IPS DF 6.9 (cell line): Measurements from ENCODE around the gene TBC1D8.

Source experiments
- DNase-seq: peaks from one replicate; pipeline ENCODE4 v3.0.0-alpha.2; 2013; ENCODE audit warnings: low read depth, low spot score
- H3K27ac ChIP-seq: one replicate; pipeline ENCODE4 v1.5.1; 2013; ENCODE audit warnings: low read length, control low read depth
- H3K27me3 ChIP-seq: 2 replicates; pipeline ENCODE4 v1.6.1; 2013; ENCODE audit warnings: mild to moderate bottlenecking, low read length; ENCODE audit not compliant: control insufficient read depth, insufficient read depth
- H3K36me3 ChIP-seq: 2 replicates; pipeline ENCODE4 v1.6.1; 2013; ENCODE audit warnings: low read length; ENCODE audit not compliant: control insufficient read depth, insufficient read depth
- H3K4me1 ChIP-seq: 2 replicates; pipeline ENCODE4 v1.6.1; 2013; ENCODE audit warnings: low read length; ENCODE audit not compliant: control insufficient read depth, insufficient read depth
- H3K4me3 ChIP-seq: 2 replicates; pipeline ENCODE4 v1.5.1; 2013; ENCODE audit warnings: mild to moderate bottlenecking, low read length
- H3K9me3 ChIP-seq: 2 replicates; pipeline ENCODE4 v1.6.1; 2013; ENCODE audit warnings: low read length, inconsistent platforms; ENCODE audit not compliant: control insufficient read depth, insufficient read depth
- WGBS: extraction: QIAGEN DNeasy Blood & Tissue Kit; methylation state at CpG from one replicate; pipeline ENCODE4 v1.1.7; 2013; ENCODE audit warnings: mixed read lengths, missing lambda C conversion rate; ENCODE audit not compliant: insufficient read length, insufficient coverage; 5-methylcytosine and 5-hydroxymethylcytosine counted together

TBC1D8 gene

DNA sequence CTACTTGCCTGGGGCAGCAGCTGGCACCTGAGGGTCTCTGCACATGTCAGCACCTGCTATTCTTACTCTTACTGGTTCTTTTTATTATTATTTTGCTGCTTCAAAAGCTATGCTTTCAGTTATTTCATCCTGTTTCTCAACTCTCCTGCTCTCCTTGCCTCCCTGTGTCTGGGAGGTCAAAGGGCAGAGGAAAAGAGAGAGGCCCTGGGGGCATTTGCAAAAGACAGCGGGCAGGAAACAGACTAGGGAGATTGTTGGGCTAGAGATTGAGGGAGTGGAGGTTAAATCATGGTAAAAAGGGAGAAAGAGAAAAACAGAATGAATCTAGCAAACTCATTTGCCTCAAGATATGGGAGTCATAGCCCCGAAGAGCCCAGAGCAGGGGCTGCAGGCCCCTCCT lies 170.2 kb downstream of the TBC1D8 start:
- Histone ChIP-seq H3K4me3 (no peak overlapping the region), H3K36me3 (no peaks in the 10 kb centered on the region; the same call in 1 of the 2 replicates), H3K9me3 (no peaks in the 10 kb centered on the region), H3K27me3 (no peaks in the 10 kb centered on the region), H3K4me1 (no peaks in the 10 kb centered on the region), H3K27ac (no peak overlapping the region)
- no CpG with 5 or more reads among the region's 2 CpGs for WGBS
- DNase-seq = no peak

DNA sequence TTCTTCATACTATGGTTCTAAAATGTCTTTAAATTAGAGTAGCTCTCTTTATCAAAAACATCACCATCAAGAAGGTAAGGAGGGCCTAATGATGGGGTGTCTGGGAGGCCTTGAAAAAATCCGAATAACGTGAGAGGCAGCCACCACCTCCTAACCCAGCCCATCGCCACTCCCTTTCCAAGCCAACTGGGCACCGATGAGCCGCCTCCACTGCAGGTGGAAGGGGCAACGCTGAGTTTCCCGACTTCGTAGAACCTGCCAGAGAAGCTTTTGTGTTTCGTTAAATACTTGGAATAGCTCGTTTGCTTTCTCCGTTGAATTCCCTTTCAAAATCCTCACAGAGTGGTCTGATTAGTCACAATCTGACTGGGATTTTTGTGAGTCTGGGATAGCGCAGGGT lies 171.1 kb downstream of the TBC1D8 start:
- no peak overlapping the region for H3K4me3 ChIP-seq
- no peak overlapping the region for H3K27ac ChIP-seq
- H3K36me3 ChIP-seq = no peaks in the 10 kb centered on the region; the same call in 1 of the 2 replicates
- H3K9me3 ChIP-seq = no peaks in the 10 kb centered on the region
- no peaks in the 10 kb centered on the region for H3K27me3 ChIP-seq
- H3K4me1 ChIP-seq = no peaks in the 10 kb centered on the region
- WGBS = no CpG with 5 or more reads among the region's 12 CpGs
- no peak for DNase-seq

DNA sequence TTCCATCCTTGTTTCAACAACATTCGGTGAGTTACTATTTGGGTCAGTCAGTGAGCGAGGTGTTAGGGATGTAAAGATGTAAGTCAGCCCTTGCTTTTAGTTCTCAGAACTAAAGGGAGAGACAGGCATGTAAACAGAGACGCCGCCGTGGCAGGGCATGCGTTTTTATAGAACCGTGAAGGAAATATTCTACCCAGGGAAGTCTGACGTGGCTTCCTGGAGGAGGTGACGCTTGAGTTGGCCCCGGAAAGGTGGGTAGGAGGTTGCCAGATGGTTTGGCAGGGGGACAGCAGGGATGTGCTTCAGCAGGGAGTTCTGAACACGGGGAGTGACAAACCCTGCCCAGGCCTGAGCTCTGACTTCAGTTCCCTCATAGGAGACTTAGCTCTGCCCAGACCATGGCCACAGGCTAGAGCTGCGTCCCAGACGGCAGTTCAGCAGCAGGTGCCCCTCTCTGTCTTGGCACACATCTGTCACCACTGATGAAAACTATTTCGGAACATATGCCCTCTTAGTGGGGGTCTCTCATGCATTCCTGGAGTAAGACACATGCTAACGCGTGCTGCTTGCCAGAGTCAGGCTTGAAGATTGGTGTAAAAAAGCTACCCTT lies 172.5 kb downstream of the TBC1D8 start:
- no CpG with 5 or more reads among the region's 16 CpGs for WGBS
- H3K4me3 ChIP-seq = no peak overlapping the region
- H3K4me1 ChIP-seq = no peaks in the 10 kb centered on the region

DNA sequence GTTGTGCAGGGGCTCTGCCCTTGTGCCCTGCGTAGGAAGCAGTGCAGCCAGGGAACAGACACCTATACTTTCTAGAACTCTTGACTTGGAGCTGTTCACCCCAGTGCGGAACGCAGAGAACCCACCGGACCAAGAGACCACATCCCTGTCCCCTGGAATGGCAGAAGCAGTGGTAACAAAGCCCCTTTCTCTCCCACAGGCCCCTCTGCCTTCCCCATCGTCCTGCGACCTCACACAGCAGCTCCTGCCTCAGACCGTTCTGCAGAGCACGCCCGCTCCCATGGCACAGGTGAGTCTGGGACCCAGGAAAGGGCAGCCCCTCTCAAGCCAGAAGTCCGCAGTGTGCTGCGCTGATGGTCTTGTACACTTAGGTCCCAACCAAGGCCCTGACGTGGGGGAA lies 173.7 kb downstream of the TBC1D8 start:
- Histone ChIP-seq H3K4me1 (no peaks in the 10 kb centered on the region), H3K27ac (no peak overlapping the region), H3K9me3 (no peaks in the 10 kb centered on the region), H3K36me3 (no peaks in the 10 kb centered on the region; the same call in 1 of the 2 replicates), H3K27me3 (no peaks in the 10 kb centered on the region), H3K4me3 (no peak overlapping the region)
- WGBS = no CpG with 5 or more reads among the region's 12 CpGs
- DNase-seq = no peak

More for the DNA sequence above, 172.5 kb downstream of the TBC1D8 start:
- DNase-seq = no peak
- Histone ChIP-seq H3K36me3 (no peaks in the 10 kb centered on the region; the same call in 1 of the 2 replicates), H3K27me3 (no peaks in the 10 kb centered on the region), H3K9me3 (no peaks in the 10 kb centered on the region), H3K27ac (no peak overlapping the region)

DNA sequence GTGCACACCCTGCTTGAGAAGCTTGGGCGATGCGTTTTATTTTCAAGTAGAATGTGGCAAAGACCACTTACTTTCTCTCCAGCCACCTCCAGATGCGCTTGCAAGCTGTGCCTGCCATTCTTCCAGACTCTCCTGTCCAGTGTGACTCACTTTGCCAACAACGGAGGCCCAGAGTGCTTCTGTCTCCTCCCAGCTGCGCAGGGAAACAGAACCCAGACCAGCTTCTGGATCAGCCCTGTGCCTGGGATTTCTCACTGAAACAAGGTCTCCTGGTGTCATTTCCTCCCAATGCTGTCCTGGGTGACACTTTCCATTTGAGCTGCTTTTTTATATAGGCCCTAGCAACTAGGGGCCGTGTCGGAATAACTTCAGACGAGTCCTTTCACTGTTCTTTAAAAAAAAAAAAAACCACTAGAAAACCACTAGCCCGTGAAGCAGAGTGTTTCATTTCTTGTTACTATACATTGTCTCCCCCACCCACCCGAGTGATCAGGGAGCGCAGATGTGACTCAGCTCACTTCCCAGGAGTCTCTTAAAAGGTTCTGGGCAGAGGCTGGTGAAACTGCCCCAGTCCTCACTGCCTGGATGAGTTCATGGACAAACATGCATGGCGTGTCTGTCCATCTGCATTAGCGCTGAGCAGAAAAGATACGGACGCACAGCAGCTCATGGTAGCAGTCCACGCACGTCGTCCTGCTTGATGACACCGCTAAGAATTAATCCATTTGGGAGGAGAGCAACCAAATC lies 174.4 kb downstream of the TBC1D8 start:
- Histone ChIP-seq H3K4me1 (no peaks in the 10 kb centered on the region), H3K36me3 (no peaks in the 10 kb centered on the region; the same call in 1 of the 2 replicates), H3K4me3 (no peak overlapping the region), H3K27me3 (no peaks in the 10 kb centered on the region), H3K27ac (no peak overlapping the region), H3K9me3 (no peaks in the 10 kb centered on the region)
- WGBS = no CpG with 5 or more reads among the region's 19 CpGs
- DNase-seq = no peak

DNA sequence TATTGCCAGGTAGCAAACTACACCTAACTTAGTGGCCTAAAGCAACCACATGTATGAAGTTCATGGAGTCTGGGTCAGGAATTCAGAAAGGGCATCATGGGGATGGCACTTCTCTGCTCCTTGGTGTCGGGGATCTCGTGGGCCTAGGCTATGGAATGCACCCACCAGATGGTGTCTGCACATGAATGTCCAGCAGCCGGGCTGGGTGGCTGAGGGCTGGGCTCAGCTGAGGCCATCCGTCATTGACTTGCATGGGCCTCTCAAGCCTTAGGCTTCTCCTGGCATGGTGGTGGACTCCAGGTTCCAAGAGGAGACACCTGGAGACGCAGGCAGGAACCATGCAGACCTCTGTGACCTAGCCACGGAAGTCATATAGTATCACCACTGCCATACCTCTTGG lies 175.1 kb downstream of the TBC1D8 start:
- no peak for DNase-seq
- H3K4me3 ChIP-seq = no peak overlapping the region
- no peaks in the 10 kb centered on the region; the same call in 1 of the 2 replicates for H3K36me3 ChIP-seq
- no peaks in the 10 kb centered on the region for H3K27me3 ChIP-seq
- H3K4me1 ChIP-seq = no peaks in the 10 kb centered on the region
- H3K9me3 ChIP-seq = no peaks in the 10 kb centered on the region
- no peak overlapping the region for H3K27ac ChIP-seq
- WGBS = no CpG with 5 or more reads among the region's 6 CpGs

DNA sequence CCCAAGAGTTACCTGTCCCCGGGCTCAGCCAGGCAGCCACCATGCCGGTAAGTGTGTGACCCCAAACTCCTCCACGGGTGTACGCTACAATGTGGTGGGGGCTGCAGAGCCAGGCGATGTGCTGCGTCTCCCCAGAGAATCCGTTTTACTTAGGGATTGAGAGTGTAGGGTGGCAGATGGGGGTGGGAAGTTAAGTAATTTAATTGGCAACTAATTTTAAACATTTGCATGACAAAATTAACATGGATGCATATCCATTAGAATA lies 175.7 kb downstream of the TBC1D8 start:
- Histone ChIP-seq H3K4me3 (no peak overlapping the region), H3K9me3 (no peaks in the 10 kb centered on the region), H3K27me3 (no peaks in the 10 kb centered on the region), H3K4me1 (no peaks in the 10 kb centered on the region), H3K36me3 (no peaks in the 10 kb centered on the region; the same call in 1 of the 2 replicates), H3K27ac (no peak overlapping the region)
- DNase-seq = no peak
- WGBS = no CpG with 5 or more reads among the region's 7 CpGs

DNA sequence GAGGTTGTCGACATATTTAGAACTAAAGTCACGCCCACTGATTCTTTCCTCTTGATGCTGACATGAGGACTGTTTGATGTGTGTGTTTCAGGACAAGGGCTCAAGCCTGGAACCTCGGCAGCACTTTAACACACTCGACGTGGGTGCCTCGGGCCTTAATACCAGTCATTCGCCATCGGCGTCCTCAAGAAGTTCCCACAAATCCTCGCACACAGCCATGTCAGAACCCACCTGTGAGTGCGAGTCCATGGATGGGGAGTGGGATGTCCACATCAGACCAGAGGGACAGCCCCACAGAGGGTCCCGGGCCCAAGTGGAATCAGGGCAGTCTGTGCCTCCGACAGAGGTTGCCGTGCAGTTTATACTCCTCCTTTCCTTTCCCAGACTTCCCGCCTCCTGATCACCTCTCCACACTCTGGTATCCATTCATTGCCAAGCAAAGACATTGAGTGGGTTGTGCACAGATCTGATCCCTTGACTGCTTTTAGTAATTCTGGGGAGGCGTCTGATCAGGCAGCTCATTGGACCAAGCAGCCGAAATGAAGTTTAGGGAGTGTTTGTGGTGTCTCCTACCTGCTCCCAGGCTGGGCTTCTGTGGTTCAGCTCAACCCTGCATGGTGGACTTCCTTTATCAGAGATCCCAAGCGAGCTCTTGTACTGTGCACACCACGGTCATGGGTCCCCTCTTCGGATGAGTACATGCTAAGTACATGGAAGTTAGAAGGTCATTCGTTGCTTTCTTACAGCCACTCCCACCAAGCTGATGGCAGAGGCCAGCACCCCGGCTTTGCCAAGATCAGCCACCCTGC lies 176.3 kb downstream of the TBC1D8 start:
- no peak overlapping the region for H3K4me3 ChIP-seq
- H3K27ac ChIP-seq = no peak overlapping the region
- WGBS = no CpG with 5 or more reads among the region's 22 CpGs
- H3K9me3 ChIP-seq = no peaks in the 10 kb centered on the region
- H3K27me3 ChIP-seq = no peaks in the 10 kb centered on the region
- no peak for DNase-seq
- H3K36me3 ChIP-seq = no peaks in the 10 kb centered on the region; the same call in 1 of the 2 replicates
- no peaks in the 10 kb centered on the region for H3K4me1 ChIP-seq

DNA sequence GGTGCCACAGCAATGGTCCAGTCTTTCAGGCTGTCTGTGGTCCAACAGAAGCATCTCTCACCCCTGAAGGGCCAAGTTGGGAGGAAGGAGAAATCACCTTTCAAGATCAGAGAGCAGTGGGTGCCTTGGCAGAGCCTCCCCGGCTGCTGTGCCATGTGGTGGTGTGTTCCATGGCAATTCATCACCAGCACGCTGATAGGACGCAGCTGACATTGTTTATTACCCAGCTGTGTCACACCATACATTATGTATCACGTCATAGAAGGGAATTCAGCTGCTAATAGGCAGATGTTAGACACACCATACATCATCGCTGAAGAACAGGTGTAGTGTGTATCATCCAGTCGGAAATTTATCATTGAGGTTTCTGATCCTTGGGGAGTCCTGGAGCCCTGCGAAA lies 178.7 kb downstream of the TBC1D8 start:
- Histone ChIP-seq H3K4me1 (no peaks in the 10 kb centered on the region), H3K36me3 (no peaks in the 10 kb centered on the region; the same call in 1 of the 2 replicates), H3K9me3 (no peaks in the 10 kb centered on the region), H3K4me3 (no peak overlapping the region), H3K27me3 (no peaks in the 10 kb centered on the region), H3K27ac (no peak overlapping the region)
- no CpG with 5 or more reads among the region's 7 CpGs for WGBS
- DNase-seq = no peak

DNA sequence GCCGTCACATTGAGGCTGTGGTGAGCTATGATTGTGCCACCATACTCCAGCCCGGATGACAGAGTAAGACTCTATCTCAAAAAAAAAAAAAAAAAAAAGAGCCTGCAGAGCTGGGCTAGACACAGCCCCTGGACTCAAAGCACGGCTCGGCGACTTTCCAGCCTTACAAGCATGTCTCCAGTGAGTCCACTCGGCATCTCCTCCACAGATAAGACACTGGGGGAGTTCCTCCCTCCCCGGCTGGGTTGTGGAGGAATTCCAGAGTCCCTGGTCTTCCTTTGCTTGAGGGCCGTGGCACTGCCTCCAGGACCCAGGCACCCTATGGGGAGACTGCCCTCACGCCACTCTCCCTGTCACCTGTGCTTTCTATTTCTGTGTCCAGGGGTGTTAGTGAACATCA lies 180.0 kb downstream of the TBC1D8 start:
- Histone ChIP-seq H3K4me3 (no peak overlapping the region), H3K36me3 (no peaks in the 10 kb centered on the region), H3K27me3 (no peaks in the 10 kb centered on the region), H3K27ac (no peak overlapping the region), H3K9me3 (no peaks in the 10 kb centered on the region), H3K4me1 (no peaks in the 10 kb centered on the region)
- no peak for DNase-seq
- no CpG with 5 or more reads among the region's 9 CpGs for WGBS
